Glutamatergic neuron (in vitro differentiated cells): ENCODE results near the gene NBPF3. TPM values are rescaled to one million over a fixed set of nuclear protein-coding genes. Genes with fewer than 3 reads are reported as not detected.

Experiments used
- DNase-seq: peaks from one replicate; pipeline ENCODE4 v3.0.0; 2022
- H3K27ac Mint-ChIP-seq: one replicate; pipeline ENCODE4 v1.8.0; 2020; ENCODE audit warnings: mild to moderate bottlenecking, mixed read lengths, inconsistent platforms; ENCODE audit not compliant: unreplicated experiment
- H3K27me3 Mint-ChIP-seq: one replicate; pipeline ENCODE4 v1.8.0; 2020; ENCODE audit warnings: mild to moderate bottlenecking, moderate library complexity, mixed read lengths, inconsistent platforms; ENCODE audit not compliant: unreplicated experiment
- H3K36me3 Mint-ChIP-seq: one replicate; pipeline ENCODE4 v1.8.0; 2020; ENCODE audit warnings: mild to moderate bottlenecking, mixed read lengths, inconsistent platforms; ENCODE audit not compliant: unreplicated experiment
- H3K4me1 Mint-ChIP-seq: one replicate; pipeline ENCODE4 v1.8.0; 2020; ENCODE audit warnings: mild to moderate bottlenecking, low read depth, mixed read lengths, inconsistent platforms; ENCODE audit not compliant: unreplicated experiment
- H3K4me3 Mint-ChIP-seq: one replicate; pipeline ENCODE4 v1.8.0; 2020; ENCODE audit warnings: mild to moderate bottlenecking, mixed read lengths, inconsistent platforms; ENCODE audit not compliant: unreplicated experiment
- H3K9me3 Mint-ChIP-seq: one replicate; pipeline ENCODE4 v1.8.0; 2020; ENCODE audit warnings: mild to moderate bottlenecking, moderate library complexity, mixed read lengths, inconsistent platforms; ENCODE audit not compliant: unreplicated experiment
- total RNA-seq: library from RNA; stranded (reverse); fragmentation: NEBNext Ultra II Directional; extraction: Animal tissue kit (Norgen Biotek cat#: 25700); gene quantifications from one replicate; pipeline ENCODE4 v1.2.1, GENCODE V29; 2021; ENCODE audit not compliant: unreplicated experiment
- TF ChIP-seq, protein P1 (sequence below): fragments of 200-600 bp; sonication (generic); IDR thresholded peaks from one replicate; pipeline ENCODE4 v1.5.0; 2021; ENCODE audit not compliant: partially characterized antibody, unreplicated experiment

The NBPF3 gene
- total RNA-seq, 1 donor from 2014 or later, result 3.1 TPM

DNA sequence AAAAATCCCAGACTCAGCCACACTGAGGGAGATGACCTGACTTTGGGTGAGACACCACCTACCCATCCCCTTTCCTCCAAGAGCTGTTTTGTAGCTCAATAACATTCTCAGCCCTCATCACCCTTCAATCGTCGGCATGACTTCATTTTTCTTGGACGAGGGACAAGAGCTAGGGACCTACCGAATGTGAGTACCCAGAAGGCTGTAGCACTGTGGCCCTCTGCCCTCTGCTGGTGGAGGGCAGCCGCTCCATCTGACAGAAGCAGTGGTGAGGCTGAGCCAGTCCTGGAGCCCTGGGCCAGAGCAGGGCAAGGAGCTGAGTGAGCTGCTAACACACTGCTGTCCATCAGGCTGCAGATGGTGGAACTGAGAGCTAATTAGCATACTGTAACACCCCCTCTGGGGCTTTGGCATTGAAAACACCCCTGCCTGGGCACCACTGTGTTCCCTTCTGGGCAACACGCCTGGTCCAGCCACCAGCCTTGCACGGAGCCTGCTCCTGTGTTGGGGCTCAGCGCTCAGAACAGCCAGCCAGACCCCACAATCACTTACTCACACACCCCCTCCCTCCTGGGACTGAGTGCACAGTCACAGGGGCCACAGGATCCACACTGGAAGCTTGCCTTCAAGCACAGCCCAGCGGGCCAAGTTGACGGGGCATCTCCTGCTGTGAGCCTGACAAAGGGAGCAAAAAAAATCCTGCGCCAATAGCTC is 51.0 kb downstream of the NBPF3 start:
- TF ChIP-seq, protein P1, sequence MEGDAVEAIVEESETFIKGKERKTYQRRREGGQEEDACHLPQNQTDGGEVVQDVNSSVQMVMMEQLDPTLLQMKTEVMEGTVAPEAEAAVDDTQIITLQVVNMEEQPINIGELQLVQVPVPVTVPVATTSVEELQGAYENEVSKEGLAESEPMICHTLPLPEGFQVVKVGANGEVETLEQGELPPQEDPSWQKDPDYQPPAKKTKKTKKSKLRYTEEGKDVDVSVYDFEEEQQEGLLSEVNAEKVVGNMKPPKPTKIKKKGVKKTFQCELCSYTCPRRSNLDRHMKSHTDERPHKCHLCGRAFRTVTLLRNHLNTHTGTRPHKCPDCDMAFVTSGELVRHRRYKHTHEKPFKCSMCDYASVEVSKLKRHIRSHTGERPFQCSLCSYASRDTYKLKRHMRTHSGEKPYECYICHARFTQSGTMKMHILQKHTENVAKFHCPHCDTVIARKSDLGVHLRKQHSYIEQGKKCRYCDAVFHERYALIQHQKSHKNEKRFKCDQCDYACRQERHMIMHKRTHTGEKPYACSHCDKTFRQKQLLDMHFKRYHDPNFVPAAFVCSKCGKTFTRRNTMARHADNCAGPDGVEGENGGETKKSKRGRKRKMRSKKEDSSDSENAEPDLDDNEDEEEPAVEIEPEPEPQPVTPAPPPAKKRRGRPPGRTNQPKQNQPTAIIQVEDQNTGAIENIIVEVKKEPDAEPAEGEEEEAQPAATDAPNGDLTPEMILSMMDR, result no peak
- no peaks in the 10 kb centered on the region for H3K36me3 Mint-ChIP-seq
- H3K9me3 Mint-ChIP-seq, result peaks cover 2% of the 10 kb centered on the region
- H3K4me3 Mint-ChIP-seq, result no peak overlapping the region
- H3K27ac Mint-ChIP-seq, result no peak overlapping the region
- H3K27me3 Mint-ChIP-seq, result peaks cover 4% of the 10 kb centered on the region
- DNase-seq, result no peak
- no peaks in the 10 kb centered on the region for H3K4me1 Mint-ChIP-seq

DNA sequence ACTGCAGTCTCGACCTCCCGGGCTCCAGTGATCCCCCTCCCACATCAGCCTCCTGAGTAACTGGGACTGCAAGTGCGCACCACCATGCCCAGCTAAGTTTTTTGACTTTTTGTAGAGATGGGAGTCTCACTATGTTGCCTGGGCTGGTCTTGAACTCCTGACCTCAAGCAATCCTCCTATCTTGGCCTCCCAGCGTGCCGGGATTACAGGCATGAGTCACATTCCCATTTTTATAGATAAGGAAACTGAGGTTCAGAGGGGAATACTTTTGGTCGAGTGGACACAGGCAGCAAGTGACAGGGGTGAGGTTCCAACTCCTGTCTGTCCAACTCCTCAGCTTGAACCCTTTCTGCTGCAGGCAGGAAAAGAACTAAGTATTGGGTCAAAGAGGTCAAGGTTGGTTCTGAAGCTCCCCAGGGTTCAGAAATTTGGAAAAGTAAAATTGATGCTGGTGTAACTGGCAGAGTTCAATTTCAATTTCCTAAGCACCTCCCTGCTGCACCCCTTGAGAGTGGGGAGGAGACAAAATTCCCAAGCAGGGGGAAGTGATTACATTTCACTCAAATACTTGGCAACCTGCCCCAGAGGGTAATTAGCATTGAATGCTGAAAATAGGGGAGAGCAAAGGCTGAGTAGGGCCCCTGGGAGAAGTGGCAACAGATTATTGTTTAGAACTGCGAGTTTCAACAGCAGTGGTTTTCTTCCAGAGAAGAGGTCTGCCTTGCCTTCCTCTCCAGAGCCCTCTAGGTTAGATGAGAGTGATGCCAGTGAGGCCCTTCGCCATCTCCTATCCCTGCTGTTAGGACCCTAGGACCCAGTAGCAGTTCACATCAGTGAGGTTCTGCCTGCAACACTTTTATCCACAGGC is 51.8 kb downstream of the NBPF3 start:
- Mint-ChIP-seq H3K27me3 (peaks cover 4% of the 10 kb centered on the region), H3K4me1 (no peaks in the 10 kb centered on the region), H3K36me3 (no peaks in the 10 kb centered on the region), H3K9me3 (peaks cover 2% of the 10 kb centered on the region), H3K27ac (no peak overlapping the region), H3K4me3 (no peak overlapping the region)
- no peak for DNase-seq
- TF ChIP-seq, protein P1, result no peak

DNA sequence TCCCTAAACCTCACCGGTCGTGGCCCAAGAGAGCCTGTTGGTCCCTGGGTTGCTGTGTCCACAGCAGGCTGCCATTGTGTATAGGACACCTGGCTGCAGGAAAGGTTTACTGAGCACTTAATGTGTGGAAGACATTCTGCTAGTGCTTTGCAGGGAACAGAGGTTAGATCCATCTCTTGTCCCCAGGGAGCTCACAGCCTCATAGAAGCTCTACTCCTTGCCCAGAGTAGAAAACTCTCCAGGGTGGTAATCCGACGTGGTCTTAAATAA is 52.4 kb downstream of the NBPF3 start:
- H3K27me3 Mint-ChIP-seq, result peaks cover 6% of the 10 kb centered on the region
- no peak overlapping the region for H3K4me3 Mint-ChIP-seq
- TF ChIP-seq, protein P1, result no peak
- H3K4me1 Mint-ChIP-seq, result no peaks in the 10 kb centered on the region
- DNase-seq, result no peak
- peaks cover 2% of the 10 kb centered on the region for H3K9me3 Mint-ChIP-seq
- H3K36me3 Mint-ChIP-seq, result no peaks in the 10 kb centered on the region
- no peak overlapping the region for H3K27ac Mint-ChIP-seq

DNA sequence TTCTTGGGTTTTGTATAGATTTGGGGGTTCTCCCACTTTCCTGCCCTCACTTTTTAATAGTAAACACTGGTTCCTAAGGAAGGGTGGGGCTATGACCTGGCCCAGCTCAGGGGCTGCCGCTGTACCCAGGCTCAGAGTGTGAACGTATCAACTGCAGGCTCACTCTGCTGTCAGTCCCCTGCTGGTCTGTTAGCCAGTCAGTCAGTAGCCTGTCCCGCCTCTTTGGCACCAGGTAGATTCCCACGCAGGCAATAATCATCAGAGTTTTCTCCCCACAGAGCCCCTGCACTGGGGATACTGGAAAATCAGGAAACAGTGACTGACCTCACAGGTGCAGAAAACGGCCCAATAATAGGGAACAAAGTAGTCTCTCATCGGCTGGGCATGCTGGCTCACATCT is 54.3 kb downstream of the NBPF3 start:
- DNase-seq, result no peak
- Mint-ChIP-seq H3K27ac (no peak overlapping the region), H3K4me1 (no peaks in the 10 kb centered on the region), H3K36me3 (no peaks in the 10 kb centered on the region), H3K4me3 (no peak overlapping the region), H3K27me3 (peaks cover 2% of the 10 kb centered on the region), H3K9me3 (peaks cover 3% of the 10 kb centered on the region)
- TF ChIP-seq, protein P1, result no peak
